OCI-LY7 (cell line): ENCODE measurements around the gene TMEM208. TPM values are rescaled to one million over a fixed set of nuclear protein-coding genes. Genes with fewer than 3 reads are reported as not detected.

Experiments
- BruUV-seq: library from RNA; stranded (reverse); fragments of 400-500 nt; replicated peaks from 2 replicates; lab custom pipeline; 2021; lab: Mats Ljungman, UMichigan
- CTCF ChIA-PET: fragments of 300-600 bp; sonication (Branson Sonifier 250); formaldehyde crosslinking; loops from one replicate; lab custom pipeline; 2022; ENCODE audit warnings: antibody characterized with exemption; ENCODE audit not compliant: unreplicated experiment; lab: Charles Lee
- POLR2A ChIA-PET: fragments of 300-600 bp; sonication (Branson Sonifier 250); formaldehyde crosslinking; loops from one replicate; lab custom pipeline; 2022; ENCODE audit warnings: antibody characterized with exemption; lab: Charles Lee
- DNase-seq: peaks from one replicate; pipeline ENCODE4 v3.0.0-alpha.2; 2015; ENCODE audit warnings: low spot score
- H2AFZ ChIP-seq: fragments of 200-600 bp; sonication (generic), shearing (Covaris generic); 2 replicates; pipeline ENCODE4 v1.6.1; 2014; ENCODE audit warnings: mild to moderate bottlenecking, antibody characterized with exemption, low read length, moderate library complexity
- H3K27ac ChIP-seq: fragments of 200-600 bp; sonication (generic); 2 replicates; pipeline ENCODE4 v1.5.1; 2014; ENCODE audit warnings: mixed run types, low read depth, mild to moderate bottlenecking, moderate library complexity, low read length, inconsistent platforms; ENCODE audit not compliant: poor library complexity, severe bottlenecking
- H3K36me3 ChIP-seq: fragments of 200-600 bp; sonication (generic); 2 replicates; pipeline ENCODE4 v1.6.1; 2014; ENCODE audit warnings: mild to moderate bottlenecking, antibody characterized with exemption, low read length, moderate library complexity, mixed read lengths; ENCODE audit not compliant: insufficient read depth
- H3K4me1 ChIP-seq: fragments of 200-600 bp; sonication (generic); 2 replicates; pipeline ENCODE4 v1.5.1; 2014; ENCODE audit warnings: mild to moderate bottlenecking, low read length; ENCODE audit not compliant: insufficient read depth, poor library complexity, severe bottlenecking
- H3K4me2 ChIP-seq: fragments of 200-600 bp; sonication (generic); 2 replicates; pipeline ENCODE4 v1.6.1; 2014; ENCODE audit warnings: mild to moderate bottlenecking, low read length
- H3K4me3 ChIP-seq: fragments of 200-600 bp; sonication (generic); 2 replicates; pipeline ENCODE4 v1.5.1; 2014; ENCODE audit warnings: mild to moderate bottlenecking, low read depth, low read length; ENCODE audit not compliant: poor library complexity, severe bottlenecking
- H3K79me2 ChIP-seq: fragments of 200-600 bp; sonication (generic); 2 replicates; pipeline ENCODE4 v1.6.1; 2016; ENCODE audit warnings: low read depth, mild to moderate bottlenecking, low read length, moderate library complexity, mixed read lengths; ENCODE audit not compliant: insufficient read depth
- H3K9me2 ChIP-seq: fragments of 200-600 bp; sonication (generic); 2 replicates; pipeline ENCODE4 v1.6.1; 2016; ENCODE audit warnings: mild to moderate bottlenecking, low read length, mixed read lengths; ENCODE audit not compliant: insufficient read depth
- H3K9me3 ChIP-seq: fragments of 200-600 bp; sonication (generic); 2 replicates; pipeline ENCODE4 v1.6.1; 2014; ENCODE audit warnings: mild to moderate bottlenecking, mixed run types, low read length, mixed read lengths
- H4K20me1 ChIP-seq: fragments of 200-600 bp; sonication (generic); 2 replicates; pipeline ENCODE4 v1.6.1; 2014; ENCODE audit warnings: mild to moderate bottlenecking, antibody characterized with exemption, low read length, moderate library complexity, mixed read lengths; ENCODE audit not compliant: insufficient read depth
- EZH2phosphoT487 ChIP-seq: fragments of 200-600 bp; sonication (generic); IDR thresholded peaks from 2 replicates; pipeline ENCODE4 v1.6.1; 2018; ENCODE audit warnings: low read depth, borderline replicate concordance, mild to moderate bottlenecking, mixed run types, antibody characterized with exemption, low read length, moderate library complexity, mixed read lengths
- intact Hi-C: fragments of 100-400 bp; cut with micrococcal nuclease; formaldehyde crosslinking; loops from one replicate; pipeline ENCODE4 v1.10.0; 2022; ENCODE audit not compliant: unreplicated experiment
- total RNA-seq, 2 experiments: library from RNA; depleted of rRNA in 1 of 2; stranded (reverse); fragments of >200 nt in 1 of 2; shearing (Covaris generic) in 1 of 2; gene quantifications; 2 replicates each; pipeline ENCODE4 v1.2.3, GENCODE V29; 2014 to 2022
- TF ChIP-seq, protein P1 (sequence below): fragments of 200-600 bp; sonication (generic); conservative IDR thresholded peaks from 2 replicates; pipeline ENCODE4 v1.5.1; 2014; ENCODE audit warnings: mild to moderate bottlenecking, antibody characterized with exemption, low read length, moderate library complexity, mixed read lengths

Gene TMEM208
- total RNA-seq, 2 experiments from 2014 or later: 19.9 to 26.4 TPM

DNA sequence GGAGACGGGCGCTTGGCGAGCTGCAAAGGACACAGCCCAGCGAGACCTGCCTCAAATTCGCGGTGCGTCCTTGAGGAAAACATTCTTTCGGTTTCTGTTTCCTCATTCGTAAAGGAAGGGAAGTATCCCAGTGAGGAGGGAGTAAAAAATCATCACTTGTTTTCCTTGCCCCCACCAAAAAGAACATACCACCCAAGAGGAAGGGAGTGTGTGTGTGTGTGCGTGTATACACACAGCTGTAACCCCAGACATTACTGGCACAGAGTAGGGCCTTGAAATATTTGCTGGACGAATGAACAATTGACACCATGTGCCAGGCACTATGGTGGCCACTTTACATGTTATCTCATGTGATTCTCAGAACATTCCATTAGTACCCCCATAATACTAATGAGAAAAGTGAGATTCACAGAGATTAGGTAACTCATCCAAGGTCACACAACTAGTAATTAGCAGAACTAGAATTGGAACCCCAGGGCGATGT is 41.2 kb upstream of the TMEM208 start:
- ChIA-PET POLR2A (no interaction called here), CTCF (no interaction called here)
- Histone ChIP-seq H3K4me2 (no peak overlapping the region), H3K9me3 (no peaks in the 10 kb centered on the region), H3K79me2 (no peaks in the 10 kb centered on the region), H3K27ac (no peak overlapping the region), H3K4me1 (peaks cover 14% of the 10 kb centered on the region), H3K9me2 (no peaks in the 10 kb centered on the region), H3K4me3 (no peak overlapping the region), H2AFZ (no peak overlapping the region; the same call in 1 of the 2 replicates), H4K20me1 (no peaks in the 10 kb centered on the region), H3K36me3 (no peaks in the 10 kb centered on the region)
- BruUV-seq: no TSS peak
- TF ChIP-seq, protein P1, sequence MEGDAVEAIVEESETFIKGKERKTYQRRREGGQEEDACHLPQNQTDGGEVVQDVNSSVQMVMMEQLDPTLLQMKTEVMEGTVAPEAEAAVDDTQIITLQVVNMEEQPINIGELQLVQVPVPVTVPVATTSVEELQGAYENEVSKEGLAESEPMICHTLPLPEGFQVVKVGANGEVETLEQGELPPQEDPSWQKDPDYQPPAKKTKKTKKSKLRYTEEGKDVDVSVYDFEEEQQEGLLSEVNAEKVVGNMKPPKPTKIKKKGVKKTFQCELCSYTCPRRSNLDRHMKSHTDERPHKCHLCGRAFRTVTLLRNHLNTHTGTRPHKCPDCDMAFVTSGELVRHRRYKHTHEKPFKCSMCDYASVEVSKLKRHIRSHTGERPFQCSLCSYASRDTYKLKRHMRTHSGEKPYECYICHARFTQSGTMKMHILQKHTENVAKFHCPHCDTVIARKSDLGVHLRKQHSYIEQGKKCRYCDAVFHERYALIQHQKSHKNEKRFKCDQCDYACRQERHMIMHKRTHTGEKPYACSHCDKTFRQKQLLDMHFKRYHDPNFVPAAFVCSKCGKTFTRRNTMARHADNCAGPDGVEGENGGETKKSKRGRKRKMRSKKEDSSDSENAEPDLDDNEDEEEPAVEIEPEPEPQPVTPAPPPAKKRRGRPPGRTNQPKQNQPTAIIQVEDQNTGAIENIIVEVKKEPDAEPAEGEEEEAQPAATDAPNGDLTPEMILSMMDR: peak; percentile 59; the same call in 1 of the 2 replicates
- no peak for TF ChIP-seq EZH2phosphoT487
- DNase-seq: no peak
- intact Hi-C loops: loop anchor here (1.0 to 10.0 kb wide), 2 partner anchors 171 to 208 kb away; no protein-coding TSS in a partner anchor

DNA sequence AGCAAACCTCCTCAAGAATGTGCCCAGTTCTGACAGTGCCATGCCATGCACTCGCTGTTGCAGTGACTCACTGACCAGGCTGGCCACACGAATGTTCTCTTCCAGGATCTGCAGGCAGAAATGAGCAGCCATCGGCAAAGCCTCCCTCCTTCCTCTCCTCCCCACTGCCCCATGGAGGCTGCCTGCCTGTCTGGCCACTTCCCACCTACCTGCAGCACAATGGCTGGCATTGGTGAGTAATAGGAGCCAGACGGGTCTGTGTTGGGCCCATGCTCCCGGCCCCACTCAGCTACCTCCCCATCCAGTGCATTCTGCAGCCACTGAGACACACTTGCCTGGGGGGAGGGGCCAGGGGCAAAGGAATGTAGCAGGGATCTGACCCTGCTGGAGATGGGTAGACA is 40.4 kb upstream of the TMEM208 start:
- ChIA-PET POLR2A (no interaction called here), CTCF (no interaction called here)
- no peak for DNase-seq
- H3K36me3 ChIP-seq: no peaks in the 10 kb centered on the region
- no peak for TF ChIP-seq EZH2phosphoT487
- TF ChIP-seq, protein P1: no peak
- H3K9me3 ChIP-seq: no peaks in the 10 kb centered on the region
- no peak overlapping the region for H3K4me3 ChIP-seq
- H3K4me1 ChIP-seq: peaks cover 18% of the 10 kb centered on the region
- no peaks in the 10 kb centered on the region for H3K79me2 ChIP-seq
- intact Hi-C loops: loop anchor here (10.0 kb wide), 1 partner anchor 172 kb away; no protein-coding TSS in a partner anchor
- no peak overlapping the region for H3K4me2 ChIP-seq
- H3K9me2 ChIP-seq: no peaks in the 10 kb centered on the region
- H4K20me1 ChIP-seq: no peaks in the 10 kb centered on the region
- no peak overlapping the region for H2AFZ ChIP-seq
- no peak overlapping the region for H3K27ac ChIP-seq
- no TSS peak for BruUV-seq

DNA sequence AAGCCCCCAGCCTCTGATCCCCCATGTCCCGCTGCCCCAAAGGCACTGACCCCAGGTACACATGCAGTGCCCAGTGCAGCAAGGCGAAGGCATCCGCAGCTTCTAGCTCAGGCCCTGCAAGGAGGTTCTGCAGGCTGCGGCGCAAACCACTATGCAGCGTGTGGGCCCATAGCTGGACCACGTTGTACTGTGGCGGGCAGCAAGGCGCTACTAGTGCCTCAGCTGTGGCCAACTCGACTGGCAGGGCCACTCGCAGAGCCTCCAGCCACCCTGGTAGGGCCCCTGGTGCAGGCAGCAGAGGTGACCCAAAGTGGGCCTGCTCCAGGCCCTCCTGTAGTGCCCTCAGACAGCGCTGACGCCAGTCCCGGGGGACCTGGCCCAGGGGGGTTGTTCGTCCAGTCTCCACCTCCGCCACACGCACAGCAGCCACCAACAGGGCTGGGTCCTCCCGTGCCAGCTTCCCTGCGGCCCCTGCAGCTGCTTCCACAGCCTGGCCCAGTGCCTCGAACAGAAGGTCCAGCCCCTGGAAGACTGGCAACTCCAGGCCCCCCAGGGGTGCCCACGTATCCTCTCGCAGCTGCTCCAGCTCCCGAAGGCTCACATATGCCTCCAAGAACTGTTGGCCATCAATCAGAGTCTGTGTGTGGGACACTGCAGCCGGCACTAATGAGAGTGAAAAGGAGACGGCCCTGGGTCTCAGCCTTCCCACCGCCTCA is 39.6 kb upstream of the TMEM208 start:
- Histone ChIP-seq H3K36me3 (0 out of 2 replicates have a peak, but pooled peaks cover 2% of the 10 kb centered on the region), H3K27ac (no peak overlapping the region), H4K20me1 (no peaks in the 10 kb centered on the region), H3K79me2 (peaks cover 4% of the 10 kb centered on the region; the same call in 1 of the 2 replicates), H2AFZ (no peak overlapping the region), H3K4me3 (no peak overlapping the region), H3K4me2 (no peak overlapping the region), H3K4me1 (peaks cover 18% of the 10 kb centered on the region), H3K9me3 (no peaks in the 10 kb centered on the region), H3K9me2 (no peaks in the 10 kb centered on the region)
- intact Hi-C loops: loop anchor here (10.0 kb wide), 1 partner anchor 173 kb away; no protein-coding TSS in a partner anchor
- TF ChIP-seq EZH2phosphoT487: no peak
- TF ChIP-seq, protein P1: no peak
- CTCF ChIA-PET: no interaction called here
- DNase-seq: no peak
- BruUV-seq: no TSS peak
- POLR2A ChIA-PET: no interaction called here
